Measurements from ENCODE around the gene PNPLA7. TPM values are rescaled to one million over a fixed set of nuclear protein-coding genes. Genes with fewer than 3 reads are reported as not detected.

PNPLA7 gene
- total RNA-seq, 4 donors from 2014 or later = 12.2 to 97.0 (median 33.3) TPM

DNA sequence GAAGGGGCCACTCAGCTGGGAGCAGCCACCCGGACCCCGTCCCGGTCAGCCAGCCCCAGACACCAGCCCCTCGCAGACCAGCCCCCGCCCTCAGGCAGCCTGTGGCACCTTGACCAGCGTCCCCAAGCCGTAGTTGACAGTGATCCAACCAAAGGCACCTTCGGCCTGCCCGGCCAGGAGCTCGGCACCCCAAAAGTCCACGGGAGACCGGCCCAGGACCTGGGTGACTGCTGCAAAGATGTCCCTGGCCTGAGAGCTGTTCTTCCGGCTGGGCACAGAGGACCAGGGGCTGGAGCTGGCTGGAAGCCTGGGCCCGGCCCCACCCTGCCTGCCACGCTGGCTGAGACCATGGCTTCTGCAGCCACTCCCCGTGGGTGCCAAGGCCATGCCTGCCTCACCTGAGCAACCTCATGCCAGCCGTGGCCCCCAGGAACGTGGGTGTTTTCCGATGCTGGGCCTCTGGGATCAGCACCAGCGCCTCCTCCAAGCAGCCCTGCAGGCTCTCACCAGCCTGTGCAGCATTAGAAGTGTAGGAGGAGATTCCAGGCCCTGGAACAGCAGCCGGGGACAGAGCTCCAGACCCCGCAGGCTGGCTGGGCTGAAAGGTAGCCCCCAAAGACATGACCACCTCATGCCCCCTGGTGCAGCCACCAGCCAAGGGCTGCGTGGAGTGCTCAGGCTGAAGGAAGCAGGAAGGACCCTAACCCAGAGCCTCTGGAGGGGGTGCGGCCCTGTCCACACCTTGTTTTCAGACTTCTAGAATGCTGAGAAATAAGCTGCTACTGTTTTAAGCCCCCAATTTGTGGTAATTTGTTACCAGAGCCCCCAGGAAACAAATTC, 113.2 kb downstream of the PNPLA7 start:
- Histone ChIP-seq H3K36me3 (no peaks in the 10 kb centered on the region), H3K4me1 (peaks cover 29% of the 10 kb centered on the region), H3K27me3 (peaks cover 41% of the 10 kb centered on the region), H3K9me3 (no peaks in the 10 kb centered on the region), H3K4me3 (no peak overlapping the region), H3K27ac (no peak overlapping the region)
- peak in 1 of 2 donors; percentile 65 for DNase-seq (ENCODE audit: low spot score in 2 of 2)
- WGBS = 87% methylated on average over 3 of the region's 24 CpGs
- TF ChIP-seq POLR2AphosphoS5 (IDR thresholded peaks at IDR 0.05) (no peak), POLR2A (IDR thresholded peaks at IDR 0.05) (no peak)

DNA sequence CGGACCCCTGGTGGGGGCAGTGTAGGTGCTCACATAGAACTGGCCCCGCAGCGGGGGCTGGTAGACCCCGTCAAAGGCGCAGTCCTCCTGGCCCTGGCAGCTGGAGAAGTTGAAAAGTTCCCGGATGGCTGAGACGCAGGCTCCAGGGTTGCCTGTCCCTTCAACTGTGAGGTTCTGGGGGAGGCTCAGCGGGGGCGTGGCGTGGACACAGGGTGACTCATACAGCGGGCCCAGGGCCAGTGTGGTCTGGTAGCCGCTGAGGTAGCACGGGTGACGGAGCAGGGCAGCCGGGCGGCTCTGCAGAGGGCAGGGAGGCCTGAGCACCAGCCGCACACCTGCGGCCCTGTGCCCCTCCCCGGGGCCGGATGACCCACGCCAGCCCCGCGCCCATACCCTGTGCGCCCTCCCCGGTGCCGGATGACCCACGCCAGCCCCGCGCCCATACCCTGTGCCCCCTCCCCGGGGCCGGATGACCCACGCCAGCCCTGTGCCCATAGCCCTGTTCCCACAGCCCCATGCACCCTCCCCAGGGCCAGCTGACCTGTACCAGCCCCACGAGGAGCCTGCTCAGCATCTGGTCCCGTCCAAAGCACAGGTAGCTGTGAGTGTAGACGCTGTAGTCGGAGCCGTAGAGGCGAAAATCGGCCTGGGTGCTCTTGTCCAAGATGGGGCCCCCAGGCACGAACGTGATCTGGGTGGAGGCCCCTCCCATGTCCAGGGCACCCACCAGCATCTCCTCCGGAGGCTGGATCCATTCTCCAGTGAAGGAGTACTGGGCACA, 114.0 kb downstream of the PNPLA7 start:
- Histone ChIP-seq H3K9me3 (no peaks in the 10 kb centered on the region), H3K36me3 (no peaks in the 10 kb centered on the region), H3K4me3 (no peak overlapping the region), H3K27ac (no peak overlapping the region), H3K4me1 (peaks cover 21% of the 10 kb centered on the region), H3K27me3 (peaks cover 33% of the 10 kb centered on the region)
- TF ChIP-seq POLR2A (IDR thresholded peaks at IDR 0.05) (no peak), EP300 (IDR thresholded peaks at IDR 0.05) (no peak), POLR2AphosphoS5 (IDR thresholded peaks at IDR 0.05) (no peak)
- TF ChIP-seq, protein P1, sequence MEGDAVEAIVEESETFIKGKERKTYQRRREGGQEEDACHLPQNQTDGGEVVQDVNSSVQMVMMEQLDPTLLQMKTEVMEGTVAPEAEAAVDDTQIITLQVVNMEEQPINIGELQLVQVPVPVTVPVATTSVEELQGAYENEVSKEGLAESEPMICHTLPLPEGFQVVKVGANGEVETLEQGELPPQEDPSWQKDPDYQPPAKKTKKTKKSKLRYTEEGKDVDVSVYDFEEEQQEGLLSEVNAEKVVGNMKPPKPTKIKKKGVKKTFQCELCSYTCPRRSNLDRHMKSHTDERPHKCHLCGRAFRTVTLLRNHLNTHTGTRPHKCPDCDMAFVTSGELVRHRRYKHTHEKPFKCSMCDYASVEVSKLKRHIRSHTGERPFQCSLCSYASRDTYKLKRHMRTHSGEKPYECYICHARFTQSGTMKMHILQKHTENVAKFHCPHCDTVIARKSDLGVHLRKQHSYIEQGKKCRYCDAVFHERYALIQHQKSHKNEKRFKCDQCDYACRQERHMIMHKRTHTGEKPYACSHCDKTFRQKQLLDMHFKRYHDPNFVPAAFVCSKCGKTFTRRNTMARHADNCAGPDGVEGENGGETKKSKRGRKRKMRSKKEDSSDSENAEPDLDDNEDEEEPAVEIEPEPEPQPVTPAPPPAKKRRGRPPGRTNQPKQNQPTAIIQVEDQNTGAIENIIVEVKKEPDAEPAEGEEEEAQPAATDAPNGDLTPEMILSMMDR (IDR thresholded peaks at IDR 0.05) = no peak
- WGBS = 43% methylated on average over 13 of the region's 42 CpGs
- peak in 1 of 2 donors; percentile 83 for DNase-seq (ENCODE audit: low spot score in 2 of 2)

DNA sequence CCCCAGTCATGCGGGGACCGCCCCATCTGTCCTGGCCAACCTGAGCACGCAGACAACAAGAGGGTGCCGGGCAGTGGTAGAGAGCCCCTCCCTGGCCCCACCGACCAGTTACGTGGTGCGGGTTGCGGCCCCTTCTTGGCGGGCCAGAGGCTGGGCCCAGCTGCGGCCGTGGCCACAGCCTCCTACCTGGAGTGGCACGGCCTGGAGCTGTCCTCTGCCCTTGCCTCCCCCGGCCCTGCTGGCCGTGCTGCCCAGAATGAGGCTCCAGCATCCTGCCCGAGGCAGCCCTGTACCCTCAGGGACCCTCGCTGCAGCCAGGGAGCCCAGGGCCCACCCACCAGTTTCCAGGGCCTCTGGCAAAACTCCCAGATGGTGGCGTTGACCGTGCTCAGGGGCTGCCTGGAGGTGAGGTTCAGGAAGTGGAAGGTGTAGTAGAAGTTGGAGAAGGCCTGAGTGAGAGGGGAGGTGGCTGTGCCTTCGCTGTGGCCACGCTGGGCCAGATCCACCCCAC, 114.8 kb downstream of the PNPLA7 start:
- H3K4me1 ChIP-seq = peaks cover 19% of the 10 kb centered on the region
- peak in 1 of 2 donors; percentile 58 for DNase-seq (ENCODE audit: low spot score in 2 of 2)
- H3K4me3 ChIP-seq = no peak overlapping the region
- no peaks in the 10 kb centered on the region for H3K9me3 ChIP-seq
- H3K27me3 ChIP-seq = peaks cover 31% of the 10 kb centered on the region
- no peaks in the 10 kb centered on the region for H3K36me3 ChIP-seq
- TF ChIP-seq POLR2A (IDR thresholded peaks at IDR 0.05) (no peak), POLR2AphosphoS5 (IDR thresholded peaks at IDR 0.05) (no peak)
- 72% methylated on average over 2 of the region's 20 CpGs for WGBS
- no peak overlapping the region for H3K27ac ChIP-seq

DNA sequence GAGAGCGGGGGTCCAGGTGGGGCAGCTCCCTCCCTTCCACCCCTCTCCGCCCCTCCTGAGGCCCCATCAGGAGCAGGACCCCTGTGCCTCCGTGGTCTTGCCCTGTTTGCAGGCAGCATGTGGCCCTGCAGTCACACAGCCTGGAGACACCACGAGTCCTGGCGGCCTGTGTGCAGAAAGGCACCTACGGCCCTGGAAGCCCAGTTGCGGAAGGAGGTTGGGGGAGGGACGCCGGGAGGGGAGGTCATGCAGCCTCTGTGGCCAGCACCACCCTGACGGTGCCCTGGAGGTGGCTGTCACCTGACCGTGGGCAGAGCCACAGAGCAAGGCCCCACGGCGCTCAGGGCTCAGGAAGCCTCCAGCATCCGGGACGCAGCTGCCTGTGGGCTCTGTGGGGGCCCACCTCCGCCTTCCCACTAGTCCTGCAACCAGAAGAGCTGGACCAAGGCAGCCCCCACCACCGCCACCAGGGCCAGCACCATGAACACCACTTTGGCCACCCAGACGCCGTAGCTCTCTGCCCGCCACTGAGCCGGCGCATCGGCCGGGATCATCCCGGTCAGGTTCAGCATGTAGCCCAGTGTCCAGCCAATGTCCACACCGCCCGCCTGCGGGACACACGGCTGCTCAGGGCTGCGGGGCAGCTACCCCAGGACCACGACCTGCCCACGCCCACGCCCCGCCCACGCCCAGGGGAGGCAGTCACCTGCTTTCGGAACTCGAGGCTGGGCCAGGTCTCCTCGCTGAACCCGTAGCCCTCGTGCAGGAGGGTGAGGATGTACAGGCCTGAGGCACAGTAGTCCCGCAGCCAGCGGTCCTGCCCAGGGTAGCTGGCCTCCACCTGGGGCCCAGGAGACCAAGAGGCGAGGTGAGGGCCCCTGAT, 115.5 kb downstream of the PNPLA7 start:
- Histone ChIP-seq H3K27ac (no peak overlapping the region), H3K4me1 (peaks cover 19% of the 10 kb centered on the region), H3K9me3 (no peaks in the 10 kb centered on the region), H3K27me3 (peaks cover 31% of the 10 kb centered on the region), H3K4me3 (no peak overlapping the region), H3K36me3 (no peaks in the 10 kb centered on the region)
- peak in 1 of 2 donors; percentile 62 for DNase-seq (ENCODE audit: low spot score in 2 of 2)
- WGBS = 0% methylated on average over 1 of the region's 43 CpGs
- TF ChIP-seq, protein P1 (IDR thresholded peaks at IDR 0.05) = no peak
- TF ChIP-seq EP300 (IDR thresholded peaks at IDR 0.05) (no peak), POLR2AphosphoS5 (IDR thresholded peaks at IDR 0.05) (no peak), POLR2A (IDR thresholded peaks at IDR 0.05) (no peak)

DNA sequence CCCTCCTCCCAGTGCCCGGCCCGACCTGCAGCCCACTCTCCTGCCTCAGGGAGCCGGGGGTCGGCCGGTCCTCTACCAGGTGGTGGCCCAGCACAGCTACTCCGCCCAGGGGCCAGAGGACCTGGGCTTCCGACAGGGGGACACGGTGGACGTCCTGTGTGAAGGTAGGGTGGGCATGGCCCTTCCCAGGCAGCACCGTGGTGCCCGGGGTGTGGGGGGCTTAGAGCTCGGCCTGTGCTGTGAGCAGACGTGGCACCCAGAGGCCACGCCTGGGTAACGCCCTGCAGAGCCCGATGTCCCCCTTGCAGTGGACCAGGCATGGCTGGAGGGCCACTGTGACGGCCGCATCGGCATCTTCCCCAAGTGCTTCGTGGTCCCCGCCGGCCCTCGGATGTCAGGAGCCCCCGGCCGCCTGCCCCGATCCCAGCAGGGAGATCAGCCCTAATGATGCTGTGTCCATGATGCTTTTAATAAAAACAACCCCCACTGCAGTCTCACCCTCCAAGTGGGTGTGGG, 116.2 kb downstream of the PNPLA7 start:
- H3K27ac ChIP-seq = no peak overlapping the region
- no peaks in the 10 kb centered on the region for H3K9me3 ChIP-seq
- WGBS = 92% methylated on average over 11 of the region's 26 CpGs
- peaks cover 31% of the 10 kb centered on the region for H3K27me3 ChIP-seq
- no peak overlapping the region for H3K4me3 ChIP-seq
- TF ChIP-seq, protein P1 (IDR thresholded peaks at IDR 0.05) = no peak
- TF ChIP-seq EP300 (IDR thresholded peaks at IDR 0.05) (no peak), POLR2AphosphoS5 (IDR thresholded peaks at IDR 0.05) (no peak)
- peak in 1 of 2 donors; percentile 57 for DNase-seq (ENCODE audit: low spot score in 2 of 2)
- H3K4me1 ChIP-seq = peaks cover 19% of the 10 kb centered on the region
- H3K36me3 ChIP-seq = no peaks in the 10 kb centered on the region

Data from suprapubic skin (tissue), 4 donors.